OCI-M2 (cell line): ENCODE measurements around the gene RHOD.

Experiments
- DNase-seq: peaks from one replicate; lab custom pipeline; 2025; ENCODE audit not compliant: unreplicated experiment; lab: John Stamatoyannopoulos, UW

Gene RHOD, protein sequence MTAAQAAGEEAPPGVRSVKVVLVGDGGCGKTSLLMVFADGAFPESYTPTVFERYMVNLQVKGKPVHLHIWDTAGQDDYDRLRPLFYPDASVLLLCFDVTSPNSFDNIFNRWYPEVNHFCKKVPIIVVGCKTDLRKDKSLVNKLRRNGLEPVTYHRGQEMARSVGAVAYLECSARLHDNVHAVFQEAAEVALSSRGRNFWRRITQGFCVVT

DNA sequence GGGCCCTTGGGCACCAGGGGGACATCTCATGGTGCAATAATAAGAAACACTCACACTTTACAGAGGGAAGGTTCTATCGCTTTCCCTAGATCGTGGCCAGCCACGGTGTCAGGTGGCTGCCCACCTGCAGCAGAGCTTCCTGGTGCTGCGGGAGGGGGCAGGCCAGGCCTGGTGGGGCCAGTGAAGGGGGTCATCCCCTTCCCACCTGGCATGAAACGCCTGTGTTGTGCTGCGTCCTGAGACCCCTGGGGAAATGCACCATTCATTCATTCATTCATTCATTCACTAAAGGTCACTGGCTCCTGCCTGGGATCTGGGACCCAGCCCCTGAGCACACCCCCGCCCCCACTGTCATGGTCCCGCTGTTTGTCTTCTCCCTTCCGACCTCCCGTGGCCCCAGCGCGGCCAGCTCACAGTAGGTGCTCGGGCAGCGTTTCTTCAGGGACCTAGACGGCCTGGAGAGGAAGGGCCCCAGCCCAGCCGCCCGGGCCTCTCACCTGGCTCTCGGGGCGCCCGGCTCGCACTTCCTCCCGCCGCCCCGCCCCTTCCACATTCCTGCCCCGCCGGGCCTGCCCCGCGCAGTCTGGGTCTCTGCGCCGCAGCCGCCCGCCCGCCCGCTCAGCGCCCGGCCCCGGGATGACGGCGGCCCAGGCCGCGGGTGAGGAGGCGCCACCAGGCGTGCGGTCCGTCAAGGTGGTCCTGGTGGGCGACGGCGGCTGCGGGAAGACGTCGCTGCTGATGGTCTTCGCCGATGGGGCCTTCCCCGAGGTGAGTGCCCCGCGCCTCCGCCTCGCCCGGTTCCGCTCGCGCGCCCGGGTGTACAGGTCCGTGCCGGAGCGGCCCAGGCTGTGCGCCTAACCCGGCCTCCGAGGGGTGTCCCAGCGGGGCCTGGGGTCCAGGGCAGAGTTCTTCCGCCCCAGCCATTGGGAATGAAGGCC is at the start of gene RHOD:
TSS of gene RHOD (plus strand) at position 581 of the 938 bp plus-strand sequence. CDS start at position 637, 56 bp downstream.
- DNase-seq = no peak

DNA sequence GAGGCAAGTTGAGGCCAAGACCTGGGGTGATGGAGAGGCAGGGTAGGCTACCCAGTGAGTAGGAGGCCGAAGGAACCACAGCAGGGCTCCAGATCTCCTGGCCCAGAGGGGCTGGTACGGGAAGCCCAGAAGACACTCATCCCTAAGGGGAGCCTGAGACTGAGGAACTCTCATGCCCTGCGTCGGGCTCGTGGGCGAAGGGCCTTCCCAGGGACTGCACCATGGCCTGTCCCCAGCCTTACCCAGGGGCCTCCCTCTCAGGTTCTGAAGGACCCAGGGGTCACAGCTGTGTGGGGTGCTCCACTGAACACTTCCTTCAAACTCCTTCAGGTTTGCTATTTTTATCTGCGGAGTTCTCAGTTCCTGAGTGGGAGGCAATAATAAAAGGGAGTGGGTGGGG is 49.5 kb upstream of the RHOD start:
- no peak for DNase-seq

DNA sequence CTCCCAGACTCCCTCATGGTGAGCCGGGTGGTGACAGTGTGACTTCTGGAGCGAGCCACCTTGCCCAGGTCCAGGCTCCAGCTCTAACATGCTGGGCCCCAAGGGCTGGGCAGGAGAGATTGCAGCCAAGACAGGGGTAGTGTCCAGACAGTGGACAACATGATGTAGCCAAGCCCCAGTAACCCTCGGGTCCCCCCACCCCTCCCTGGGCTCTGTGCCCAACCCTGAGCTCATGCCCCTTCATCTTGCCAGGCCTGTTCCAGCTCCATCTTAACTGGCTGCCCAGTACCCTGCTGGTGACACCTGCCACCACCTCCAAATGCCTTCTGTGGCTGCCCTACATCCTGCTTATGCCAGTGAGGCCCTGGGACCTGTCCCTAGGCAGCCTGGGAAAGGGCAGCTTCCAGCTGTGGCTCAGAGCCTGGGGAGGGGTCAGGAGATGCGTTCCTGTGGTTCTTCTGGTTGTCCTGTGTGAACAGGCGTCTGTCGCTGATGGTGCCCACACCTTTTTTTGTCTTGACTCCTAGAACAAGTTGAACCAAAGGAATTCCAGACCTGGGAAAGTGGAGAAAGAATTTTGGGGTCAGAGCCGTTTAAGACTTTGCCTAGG is 46.2 kb upstream of the RHOD start:
- DNase-seq = no peak

DNA sequence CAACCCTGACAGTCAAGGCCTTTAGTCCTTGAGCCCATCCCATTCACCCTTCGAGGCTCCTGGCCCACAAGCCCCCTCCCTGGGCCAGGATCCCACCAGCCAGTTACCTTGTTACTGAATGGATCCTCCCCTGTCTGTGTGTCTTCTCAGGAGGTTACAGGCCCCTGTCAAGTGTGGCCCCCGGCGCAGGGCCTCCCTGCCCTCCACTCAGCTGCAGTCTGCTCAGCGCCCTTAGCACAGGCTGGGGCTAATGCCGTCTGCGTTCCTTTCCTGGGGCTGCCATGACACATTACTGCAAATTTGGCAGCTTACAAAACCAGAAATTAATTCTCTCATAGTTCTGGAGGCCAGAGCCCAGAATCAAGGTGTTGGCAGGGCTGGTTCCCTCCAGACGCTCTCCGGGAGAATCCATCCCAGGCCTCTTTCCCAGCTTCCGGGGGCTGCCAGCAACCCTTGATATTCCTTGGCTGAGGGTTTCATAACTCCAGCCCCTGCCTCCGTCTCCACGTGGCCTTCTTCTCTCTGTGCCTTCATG is 43.1 kb upstream of the RHOD start:
- DNase-seq = no peak

DNA sequence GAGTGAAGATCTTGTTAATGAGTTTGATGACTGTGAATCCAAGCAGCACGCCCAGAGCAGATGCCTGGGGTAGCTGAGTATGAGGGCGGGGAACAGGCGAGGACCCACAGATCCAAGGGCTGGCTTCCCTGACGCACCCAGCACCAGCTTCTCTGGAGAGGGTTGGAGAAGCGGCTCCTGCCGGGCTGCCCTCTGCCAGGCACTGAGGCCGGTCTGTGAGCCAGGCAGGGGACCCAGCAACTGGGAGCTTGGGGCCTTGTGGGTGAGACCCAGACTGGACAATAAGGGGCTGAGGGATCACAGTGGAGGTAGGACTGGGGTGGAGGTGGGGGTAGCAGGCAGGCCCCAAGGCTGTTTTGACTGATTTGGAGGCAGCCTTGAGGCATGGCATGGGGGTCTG is 42.3 kb upstream of the RHOD start:
- no peak for DNase-seq

DNA sequence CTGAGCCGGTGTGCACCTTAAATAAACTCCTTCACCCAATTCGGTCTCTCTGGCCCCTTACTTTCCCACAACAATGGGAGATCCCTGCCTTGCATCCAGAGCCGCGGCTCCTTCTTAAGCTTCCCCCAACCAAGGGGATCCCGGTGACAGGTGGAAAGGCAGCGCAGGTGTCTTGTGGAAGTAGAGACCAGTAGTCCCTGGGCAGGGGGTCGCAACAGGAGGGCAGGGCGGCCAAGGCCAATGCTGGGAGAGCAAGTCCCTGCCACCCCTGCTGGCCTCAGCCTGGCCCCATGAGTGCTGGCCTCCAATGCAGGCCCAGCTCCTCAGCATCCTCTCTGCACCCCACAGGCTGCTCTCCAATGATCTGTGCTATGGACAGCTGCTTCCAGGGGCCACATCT is 41.6 kb upstream of the RHOD start:
- DNase-seq = no peak

DNA sequence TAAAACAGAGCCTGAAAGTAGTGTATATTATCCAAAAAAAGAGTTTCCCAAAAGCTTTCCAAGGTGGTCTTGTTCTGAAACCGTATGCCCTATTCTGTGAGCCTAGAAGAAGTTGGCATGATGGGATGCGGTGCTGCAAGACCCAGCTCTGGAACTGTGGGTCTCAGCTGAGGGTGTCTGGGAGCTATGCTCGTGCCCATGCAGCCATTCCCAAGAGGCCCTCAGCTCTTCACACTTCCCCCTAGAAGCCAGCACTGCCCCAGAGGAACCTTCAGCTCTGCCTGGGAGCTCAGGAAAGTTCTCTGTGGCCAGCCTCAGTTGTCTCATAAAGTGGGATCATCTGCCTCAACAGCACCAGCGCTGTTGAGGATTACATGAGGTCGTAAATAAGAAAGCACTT is 40.1 kb upstream of the RHOD start:
- DNase-seq = no peak

DNA sequence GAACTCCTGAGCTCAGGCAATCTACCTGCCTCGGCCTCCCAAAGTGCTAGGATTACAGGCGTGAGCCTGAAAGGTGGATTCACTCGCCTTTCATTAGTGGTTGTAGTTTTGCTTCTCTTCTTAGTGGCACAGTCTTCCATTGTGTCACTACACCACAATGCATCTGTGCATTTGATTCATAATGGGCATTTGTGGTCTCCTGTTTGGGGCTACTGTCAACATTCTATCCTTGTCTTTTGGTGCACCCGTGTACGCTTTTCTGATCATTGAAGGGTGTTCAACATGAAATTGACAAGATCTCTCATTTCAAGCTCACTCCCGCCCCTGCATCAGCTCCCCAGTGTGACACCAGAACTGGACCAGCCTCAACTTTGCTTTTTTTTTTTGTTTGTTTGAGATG is 35.7 kb upstream of the RHOD start:
- DNase-seq = no peak

DNA sequence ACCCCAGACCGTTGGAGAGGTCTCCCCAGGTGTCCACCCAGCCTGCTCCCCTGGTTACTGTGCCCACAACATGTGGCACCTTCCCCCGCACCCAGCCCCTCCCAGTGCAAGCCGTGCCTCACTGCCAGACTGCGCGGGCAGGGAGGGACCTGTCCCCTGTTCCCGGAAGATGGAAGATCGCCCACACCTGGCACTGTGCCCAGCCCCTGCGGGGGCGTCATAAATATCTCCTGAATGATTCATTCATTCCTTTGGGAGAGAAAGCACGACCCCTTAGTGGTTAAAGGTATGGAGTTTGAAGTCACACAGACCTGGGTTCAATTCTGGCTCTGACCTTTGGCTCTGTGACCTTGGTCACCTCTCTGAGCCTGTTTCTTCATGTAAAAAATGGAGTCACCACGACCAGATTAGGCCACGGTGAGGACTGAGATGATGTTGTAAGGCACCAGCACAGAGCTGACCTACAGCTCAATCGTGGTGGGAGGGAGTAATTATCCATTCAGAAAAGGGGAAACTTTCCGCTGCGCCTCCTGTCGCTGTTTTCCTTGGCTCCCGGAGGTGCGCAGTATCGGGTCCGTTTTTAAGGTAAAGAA is 34.2 kb upstream of the RHOD start:
- no peak for DNase-seq

DNA sequence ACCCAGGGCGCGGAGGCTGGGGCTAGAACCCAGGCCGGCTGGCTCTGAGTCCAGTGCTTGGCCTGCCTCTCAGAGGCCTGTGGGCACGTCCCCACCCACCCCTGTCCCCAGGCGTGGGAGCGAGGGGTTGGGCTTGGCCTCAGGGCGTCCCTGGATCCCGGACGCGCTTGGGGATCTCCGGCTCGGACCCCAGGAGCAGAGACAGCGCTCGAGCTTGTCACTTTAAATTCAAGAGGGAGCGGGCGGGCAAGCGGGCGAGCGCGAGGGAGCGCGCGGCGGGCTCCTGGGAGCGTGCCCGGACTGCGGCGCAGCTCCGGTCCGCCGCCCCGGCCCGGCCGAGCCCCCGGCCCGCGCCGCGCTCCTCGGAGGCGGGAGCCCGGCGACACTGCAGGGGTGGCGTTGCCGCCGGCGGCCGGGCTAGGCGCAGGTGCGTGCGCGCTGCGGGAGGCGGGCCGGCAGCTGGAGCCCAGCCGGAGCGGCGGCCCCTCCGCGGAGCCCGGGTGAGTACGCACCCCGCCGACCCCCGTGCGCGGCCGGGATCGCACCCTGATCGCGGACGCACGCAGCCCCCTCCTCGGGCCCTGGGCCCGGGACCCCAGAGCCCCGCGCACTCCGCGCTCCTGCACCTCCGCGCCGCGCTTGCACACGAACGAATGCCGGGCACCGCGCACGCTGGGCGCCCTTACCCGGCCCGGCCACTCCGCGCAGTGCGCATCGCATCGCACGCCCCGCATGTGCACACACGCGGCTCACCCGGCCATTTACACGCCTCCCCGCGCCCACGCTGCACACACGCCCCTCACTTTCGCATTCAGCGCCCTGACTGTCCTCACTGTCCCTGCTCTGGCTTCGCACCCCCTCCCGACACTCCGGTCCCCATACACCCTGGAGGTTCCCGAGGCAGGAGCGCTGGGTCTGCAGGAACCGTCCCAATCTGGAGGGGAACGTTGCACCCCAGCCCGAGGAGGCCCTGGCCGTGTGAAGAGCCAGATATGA is 33.4 kb upstream of the RHOD start, which contains the start of gene SYT12:
TSS of gene SYT12 (plus strand) at position 174 of the 996 bp plus-strand sequence. CDS start 7,011 bp downstream, outside the sequence.
- DNase-seq = no peak

DNA sequence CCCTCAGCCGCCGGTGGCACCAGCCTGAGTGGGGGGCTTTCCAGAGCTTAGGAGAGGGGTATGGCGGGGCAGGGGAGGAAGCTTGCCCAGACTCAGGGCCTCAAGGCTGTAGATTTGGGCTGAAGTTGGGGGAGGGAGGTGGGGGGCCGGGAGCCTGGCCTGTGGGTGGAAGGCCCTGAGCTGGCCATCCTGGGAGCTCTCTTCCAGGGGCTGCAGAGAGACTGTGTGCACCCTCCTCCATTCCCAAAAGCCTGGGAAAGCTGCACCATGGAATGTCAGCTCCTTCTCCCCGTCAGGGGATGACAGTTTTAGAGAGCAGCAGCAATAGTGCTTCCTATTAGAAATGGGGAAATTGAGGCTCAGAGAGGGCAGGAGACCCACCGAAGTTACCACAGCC is 32.7 kb upstream of the RHOD start:
- DNase-seq = no peak

DNA sequence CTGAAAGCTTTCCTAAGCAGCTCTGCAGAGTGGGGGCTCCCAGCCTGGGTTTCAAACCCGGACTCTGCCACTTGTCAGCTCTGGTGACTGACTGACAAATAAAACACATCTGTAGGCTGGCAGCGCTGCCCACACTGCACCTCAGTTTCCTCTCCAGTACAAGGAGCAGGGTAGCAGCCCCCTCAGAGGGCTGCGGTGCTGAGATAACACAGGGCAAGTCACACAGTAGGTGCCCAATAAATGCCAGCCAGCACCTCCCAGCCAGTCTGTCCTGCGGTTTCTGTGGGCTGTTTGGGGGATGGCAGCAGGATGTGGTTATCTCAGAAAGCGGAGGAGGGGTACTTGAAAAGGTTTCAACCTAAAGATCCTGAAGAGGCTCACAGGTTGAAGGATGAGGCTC is 32.2 kb upstream of the RHOD start:
- DNase-seq = no peak

DNA sequence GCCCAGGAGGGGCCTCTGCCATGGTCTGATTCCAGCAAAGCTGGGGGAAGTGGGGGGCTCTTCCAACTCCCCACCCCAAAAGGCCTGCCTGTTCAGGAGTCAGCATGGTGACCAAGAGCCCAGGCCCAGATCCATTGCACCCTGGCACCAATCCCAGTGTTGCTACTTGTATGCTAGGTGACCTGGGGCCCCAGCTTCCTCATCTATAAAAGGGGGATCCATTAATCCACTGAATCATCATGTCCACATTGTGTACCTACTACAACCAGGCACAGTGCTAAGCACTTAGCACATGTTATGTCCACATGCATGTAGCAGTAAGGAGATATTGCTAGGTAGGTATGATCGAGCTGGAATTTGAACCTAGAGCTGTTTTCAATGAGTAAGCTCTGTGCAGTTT is 31.7 kb upstream of the RHOD start:
- no peak for DNase-seq

DNA sequence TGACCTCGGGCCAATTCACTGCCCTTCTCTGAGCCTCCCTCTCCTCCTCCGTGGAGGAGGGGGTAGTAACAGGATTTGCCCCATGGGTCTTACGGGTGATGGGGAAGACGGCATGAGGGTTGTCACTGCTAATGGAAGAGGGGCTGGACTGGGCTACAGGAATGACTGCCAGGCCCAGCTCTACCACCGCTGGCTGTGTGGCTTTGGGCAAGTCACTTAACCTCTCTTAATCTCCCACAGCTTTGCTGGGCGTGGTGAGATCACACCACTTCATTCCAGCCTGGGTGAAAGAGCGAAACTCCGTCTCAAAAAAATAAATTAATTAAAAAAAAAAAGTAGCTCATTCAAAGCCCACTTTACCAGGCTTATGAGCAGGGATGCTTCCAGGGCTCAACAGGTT is 30.9 kb upstream of the RHOD start:
- no peak for DNase-seq

DNA sequence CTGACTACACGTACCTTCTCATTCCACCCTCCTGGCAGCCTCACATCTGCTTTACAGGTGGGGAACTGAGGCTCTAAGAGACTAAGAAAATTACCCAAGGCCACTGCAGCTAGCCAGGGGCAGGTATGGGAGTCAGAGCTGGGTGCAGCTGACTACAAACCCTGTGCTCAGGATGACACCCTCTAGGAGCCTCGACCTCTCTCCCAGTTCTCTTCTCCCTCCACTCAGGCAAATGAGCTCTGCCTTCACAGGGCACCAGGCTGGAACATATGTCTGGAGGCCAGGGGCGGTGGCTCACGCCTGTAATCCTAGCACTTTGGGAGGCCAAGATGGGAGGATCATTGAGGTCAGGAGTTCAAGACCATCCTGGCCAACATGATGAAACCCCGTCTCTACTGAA is 29.7 kb upstream of the RHOD start:
- no peak for DNase-seq

DNA sequence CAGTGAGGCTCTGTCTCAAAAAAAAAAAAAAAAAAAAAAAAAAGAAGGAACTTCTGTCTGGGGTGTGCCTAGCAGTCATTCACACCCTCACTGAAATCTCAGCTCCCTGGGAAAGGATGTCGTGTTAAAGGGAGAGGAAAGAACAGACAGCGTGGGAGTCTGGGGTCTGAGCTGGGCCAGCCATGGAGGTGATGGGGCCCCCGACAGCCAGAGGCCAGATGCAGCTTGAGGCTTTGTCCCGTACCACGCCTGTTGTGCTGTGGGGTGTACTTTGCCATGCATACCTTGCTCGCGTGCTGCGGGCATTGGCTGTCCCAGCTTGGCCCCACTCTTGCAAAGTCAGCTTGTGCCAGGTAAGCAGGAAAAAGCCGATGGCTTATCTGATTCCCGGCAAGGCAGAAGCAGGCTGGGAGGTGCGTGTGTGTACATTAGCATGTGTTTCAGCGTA is 29.1 kb upstream of the RHOD start:
- DNase-seq = no peak

DNA sequence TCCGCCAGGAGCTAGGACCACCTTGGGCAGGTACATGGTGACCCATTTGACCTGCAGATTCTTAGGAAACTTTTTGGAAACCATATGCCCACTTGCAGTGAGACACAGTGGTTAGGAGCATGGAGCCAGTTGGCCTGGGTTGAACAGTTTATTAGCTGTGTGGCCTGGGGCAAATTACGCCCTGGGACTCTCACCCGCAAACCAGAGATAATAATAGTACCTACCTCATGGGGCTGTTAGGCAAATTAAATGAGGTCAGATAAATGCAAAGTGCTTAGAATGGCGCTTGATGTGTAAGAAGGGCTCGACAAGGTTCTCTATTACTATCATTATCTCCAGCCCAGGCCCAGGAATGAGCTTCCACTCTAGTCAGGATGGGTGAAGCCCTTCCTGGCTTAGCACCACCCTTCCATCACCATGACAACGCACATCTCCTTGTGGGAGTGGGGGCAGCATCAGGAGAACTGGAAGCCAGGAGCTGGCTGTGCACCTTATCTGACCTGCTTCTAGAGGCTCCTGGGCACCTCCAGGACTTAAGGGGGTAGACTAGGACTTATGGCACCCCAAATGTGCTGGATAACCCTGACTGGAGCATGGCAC is 28.6 kb upstream of the RHOD start:
- no peak for DNase-seq

DNA sequence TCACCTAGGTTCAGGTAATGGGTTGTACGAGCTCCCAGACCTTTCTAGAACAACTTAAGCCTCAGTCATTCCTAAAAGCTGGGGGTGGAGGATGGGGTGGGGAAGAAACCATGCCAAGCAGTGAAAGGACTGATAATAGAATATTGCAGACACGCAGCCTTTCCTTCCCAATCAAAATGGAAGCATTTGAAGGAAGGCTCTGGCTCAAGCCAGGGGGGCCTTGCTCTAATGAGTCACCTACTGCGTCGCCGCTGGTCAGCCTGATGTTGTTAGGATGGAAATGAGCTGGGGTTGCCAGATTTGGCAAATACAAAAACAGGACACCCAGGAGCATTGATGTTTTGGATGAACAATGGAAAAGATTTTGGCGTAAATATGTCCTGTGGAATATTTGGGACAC is 27.5 kb upstream of the RHOD start:
- DNase-seq = no peak

DNA sequence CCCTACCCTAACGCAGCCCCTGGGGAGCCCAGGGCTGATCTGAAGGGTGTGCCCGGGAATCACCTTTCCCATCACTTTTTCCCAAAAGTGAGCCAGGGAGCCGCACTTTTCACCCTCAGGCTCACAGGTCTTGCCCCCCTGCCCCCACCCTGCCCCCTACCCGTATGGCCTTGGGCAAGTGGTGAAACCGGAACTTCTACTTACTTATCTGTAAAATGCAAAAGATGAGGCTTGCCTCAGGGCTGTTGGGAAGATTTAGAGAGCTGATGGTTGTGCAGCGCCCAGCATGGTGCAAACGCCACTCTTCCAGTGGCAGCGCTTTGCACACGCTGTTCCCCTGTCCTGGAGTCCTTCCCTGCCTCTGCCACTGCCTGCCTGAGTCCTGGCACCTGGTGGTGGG is 25.7 kb upstream of the RHOD start:
- DNase-seq = no peak
